Measurements from ENCODE around the gene TEC.
A peak's percentile ranks its signal among the peaks of the same experiment; 100 is the strongest.

TEC gene

DNA sequence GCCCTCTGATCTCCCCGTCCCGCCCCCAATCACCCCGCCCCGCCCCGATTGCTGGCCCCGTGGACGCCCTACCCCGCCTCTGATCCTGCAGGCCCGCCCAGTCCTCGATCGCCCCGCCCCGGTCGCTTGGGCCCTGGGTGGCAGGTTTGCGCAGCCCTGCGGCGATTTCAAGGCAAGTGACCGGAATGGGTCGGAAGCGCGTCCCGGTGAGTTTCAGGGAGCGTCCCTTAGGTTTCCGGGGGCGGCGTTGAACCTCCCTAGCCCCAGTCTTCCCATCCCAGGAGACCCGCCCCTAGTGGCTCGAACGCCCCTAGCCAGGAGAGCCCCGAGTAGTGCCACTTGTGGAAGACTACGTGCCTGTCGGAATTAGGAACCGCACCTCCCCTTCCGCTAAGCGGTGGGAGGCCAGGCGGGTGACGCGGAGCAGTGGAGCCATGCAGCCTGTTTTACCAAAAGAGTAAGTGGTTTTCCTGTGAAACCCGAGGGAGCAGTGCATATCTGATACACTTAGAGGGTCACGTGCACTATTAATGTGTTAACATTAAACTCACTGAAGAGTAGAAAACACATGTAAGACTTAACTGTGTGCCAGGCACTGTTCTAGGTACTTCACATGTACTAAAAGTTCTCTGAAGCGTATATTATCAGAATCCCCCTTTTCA lies 354 bp upstream of the TEC start:
- DNase-seq (ENCODE audit: low spot score): peak; percentile 96

DNA sequence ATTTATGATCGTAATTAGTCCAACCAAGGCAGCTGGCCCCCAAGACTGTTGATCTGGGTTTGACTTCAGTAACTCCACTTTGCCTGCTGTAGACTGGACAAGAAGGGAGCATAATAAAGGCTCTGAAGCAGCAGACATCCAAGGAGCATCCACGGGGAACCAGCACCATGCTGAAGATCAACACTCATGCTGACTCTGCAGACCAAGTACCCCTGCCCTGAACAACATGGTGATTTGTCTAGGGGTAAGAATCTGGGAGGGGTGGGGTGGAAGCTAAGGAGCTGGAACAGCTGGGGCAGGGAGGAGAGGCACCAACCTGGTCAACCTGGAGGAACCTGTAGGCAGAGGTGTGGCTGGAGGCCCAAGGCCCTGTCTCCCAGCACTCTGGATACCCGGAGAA lies 2.1 kb downstream of the TEC start:
- no peak for DNase-seq (ENCODE audit: low spot score)

DNA sequence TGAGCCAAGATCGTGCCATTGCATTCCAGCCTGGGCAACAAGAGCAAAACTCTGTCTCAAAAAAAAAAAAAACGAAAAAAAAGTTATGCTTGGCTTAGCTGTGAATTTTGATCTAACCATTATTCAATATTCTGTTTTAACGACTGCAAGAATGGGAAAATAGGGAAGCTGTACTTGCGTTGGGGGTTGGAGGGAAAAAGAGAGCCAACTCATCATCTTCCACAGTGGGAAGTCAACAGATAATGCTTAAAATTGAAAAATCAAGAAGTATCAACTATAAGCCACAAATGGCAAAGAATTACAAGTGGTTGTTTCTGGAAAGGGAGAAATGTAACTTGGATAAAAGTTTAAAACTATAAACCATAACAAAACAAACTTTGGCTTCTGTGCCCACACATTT lies 2.9 kb downstream of the TEC start:
- DNase-seq (ENCODE audit: low spot score): no peak

DNA sequence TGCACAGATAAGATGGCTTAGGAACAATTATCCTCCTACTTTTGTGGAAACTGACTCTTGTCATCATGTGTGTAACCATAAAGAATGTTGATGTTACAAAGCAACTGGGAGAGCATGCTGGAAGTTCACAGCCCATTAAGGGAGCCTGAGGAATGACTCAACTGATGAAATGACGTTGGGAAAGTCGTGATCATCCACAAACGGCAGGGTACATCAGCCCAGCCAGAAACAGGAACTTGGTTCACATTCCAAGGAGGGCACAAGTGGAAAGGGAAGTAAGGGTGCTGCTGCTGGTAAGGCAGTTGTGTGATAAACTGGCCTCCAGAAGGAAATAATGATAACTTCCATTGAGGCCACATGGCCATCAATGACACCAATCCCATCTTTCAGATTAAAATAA lies 6.7 kb downstream of the TEC start:
- peak; percentile 41 for DNase-seq (ENCODE audit: low spot score)

DNA sequence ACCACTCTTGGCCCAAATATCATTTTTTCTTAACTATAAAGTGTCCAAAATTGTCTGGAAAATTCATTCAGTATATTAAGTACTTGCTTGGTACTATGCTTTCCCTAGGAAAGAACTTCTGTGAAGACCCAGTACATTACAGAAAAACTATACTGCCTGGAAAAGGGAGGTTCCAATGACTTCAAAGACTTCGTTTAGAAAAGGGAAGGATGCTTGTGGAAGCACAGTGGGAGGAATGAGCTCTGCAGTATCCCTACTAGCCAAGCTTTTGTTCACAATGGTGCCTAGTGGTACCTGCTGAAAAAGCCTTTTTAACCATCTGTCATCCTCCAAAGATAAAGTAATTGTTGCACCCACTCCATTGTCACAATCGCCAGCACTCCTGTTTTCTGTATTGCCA lies 7.2 kb downstream of the TEC start:
- DNase-seq (ENCODE audit: low spot score): no peak

DNA sequence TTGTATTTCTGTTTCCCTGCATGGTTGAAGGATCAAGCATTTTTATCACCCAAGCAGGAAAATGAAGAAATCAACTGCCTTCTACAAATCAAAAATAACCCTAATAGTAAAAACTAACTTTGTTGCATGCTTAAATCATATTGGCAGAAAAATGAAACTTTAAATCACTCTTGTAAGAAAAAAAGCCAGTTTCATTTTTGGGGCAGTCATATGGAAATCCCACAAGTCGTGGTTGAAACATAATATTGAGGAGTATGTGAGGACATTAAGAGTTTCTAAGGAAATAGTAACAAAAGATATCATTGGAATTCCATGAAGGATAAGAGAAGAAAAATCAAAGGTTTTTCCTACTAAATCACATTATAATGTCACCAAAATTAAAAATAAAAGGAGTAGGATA lies 8.4 kb downstream of the TEC start:
- no peak for DNase-seq (ENCODE audit: low spot score)

DNA sequence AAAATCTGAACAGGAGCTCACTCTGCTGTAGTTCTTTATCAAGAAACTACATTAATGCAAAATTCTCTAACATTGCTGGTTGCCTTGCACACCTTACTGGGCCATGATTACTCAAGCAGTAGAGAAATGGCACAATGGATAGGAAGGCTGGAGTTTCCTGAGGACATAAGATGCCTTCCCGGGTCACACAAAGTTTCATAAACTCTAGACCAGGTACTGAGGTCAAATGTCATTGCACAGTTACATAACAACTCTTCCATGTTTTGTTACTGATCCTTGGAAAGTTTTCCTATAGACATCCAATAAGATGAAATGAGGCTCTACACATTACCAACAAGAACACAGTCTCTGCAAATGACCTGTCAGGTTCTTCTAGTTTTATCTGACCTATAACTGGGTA lies 9.9 kb downstream of the TEC start:
- no peak for DNase-seq (ENCODE audit: low spot score)

DNA sequence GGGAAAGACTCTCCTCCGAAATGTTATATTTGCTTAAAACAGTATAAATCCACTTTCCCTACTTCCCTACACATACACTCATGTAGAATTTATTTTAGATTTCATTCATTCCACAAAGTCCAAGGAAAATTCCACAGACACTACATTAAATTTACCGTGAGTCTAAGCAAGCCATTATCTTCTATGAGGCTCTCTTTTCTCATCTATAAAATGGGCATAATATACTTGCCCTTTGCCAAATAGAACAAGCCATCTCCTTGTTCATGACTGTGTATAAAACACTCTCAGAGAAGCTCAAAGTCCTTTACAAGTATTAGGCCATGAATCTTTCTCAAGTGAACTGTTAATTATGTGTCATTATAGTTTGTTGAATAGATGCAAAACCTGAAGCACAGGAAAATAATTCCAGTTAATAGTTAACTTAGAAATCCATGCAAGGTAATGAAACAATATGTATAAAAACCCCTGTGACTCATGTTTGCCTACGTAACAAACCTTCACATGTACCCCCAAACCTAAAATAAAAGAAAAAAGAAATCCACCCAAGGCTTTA lies 10.7 kb downstream of the TEC start:
- no peak for DNase-seq (ENCODE audit: low spot score)

DNA sequence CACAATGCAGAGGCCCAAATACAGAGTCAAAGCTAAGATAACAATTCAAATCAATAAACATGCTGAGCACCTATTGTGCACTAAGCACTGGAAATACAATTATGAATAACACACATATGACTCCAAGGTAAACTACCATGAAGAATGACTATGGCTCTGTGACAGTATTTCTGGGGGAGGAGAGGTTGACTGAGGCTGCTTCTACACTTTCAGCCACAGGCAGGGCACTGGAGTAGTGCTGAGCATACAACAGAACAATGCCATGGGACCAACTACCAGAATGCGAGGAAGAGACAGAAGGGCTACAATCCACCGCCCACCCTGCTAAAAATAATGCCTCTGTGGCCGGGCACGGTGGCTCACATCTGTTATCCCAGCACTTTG lies 13.7 kb downstream of the TEC start:
- no peak for DNase-seq (ENCODE audit: low spot score)

DNA sequence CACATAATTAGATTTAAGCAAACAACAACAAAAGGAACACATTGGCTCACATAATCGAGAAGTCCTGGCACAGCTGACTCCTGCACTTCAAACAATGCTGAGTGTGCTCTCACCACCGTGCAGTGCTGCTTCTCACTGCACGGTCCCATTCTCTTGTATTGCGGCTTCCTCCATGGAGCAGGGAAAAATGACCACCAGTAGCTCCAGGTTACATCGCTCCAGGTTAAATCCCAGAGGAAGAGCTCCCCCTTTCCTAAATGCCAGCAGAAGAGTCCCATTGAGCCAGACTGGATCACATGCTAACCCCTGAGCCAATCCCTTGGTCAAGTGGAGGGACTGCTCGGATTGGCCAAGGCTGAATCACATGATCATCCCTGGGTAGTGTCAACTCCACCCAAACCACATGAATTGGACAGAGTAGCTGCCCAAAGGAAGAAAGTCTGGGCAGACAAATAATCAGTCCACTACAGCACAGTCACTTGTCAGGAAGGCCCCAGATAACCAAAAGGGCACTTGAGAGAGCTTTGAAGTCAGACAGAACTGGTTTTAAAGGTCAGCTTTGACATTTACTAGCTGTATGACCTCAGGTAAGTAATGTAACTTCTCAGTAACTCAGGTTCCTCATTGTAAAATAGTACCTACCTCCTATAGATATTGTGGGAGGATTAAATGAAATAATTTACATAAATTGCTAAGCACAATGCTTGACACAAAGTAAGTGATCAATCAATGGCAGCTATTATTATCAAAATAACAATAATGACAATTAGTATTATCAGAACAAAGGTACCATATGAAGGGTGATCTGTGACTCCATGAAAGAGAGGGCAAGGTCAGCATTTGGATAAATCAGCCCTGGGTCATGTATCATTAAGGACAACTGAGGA lies 14.3 kb downstream of the TEC start:
- no peak for DNase-seq (ENCODE audit: low spot score)

DNA sequence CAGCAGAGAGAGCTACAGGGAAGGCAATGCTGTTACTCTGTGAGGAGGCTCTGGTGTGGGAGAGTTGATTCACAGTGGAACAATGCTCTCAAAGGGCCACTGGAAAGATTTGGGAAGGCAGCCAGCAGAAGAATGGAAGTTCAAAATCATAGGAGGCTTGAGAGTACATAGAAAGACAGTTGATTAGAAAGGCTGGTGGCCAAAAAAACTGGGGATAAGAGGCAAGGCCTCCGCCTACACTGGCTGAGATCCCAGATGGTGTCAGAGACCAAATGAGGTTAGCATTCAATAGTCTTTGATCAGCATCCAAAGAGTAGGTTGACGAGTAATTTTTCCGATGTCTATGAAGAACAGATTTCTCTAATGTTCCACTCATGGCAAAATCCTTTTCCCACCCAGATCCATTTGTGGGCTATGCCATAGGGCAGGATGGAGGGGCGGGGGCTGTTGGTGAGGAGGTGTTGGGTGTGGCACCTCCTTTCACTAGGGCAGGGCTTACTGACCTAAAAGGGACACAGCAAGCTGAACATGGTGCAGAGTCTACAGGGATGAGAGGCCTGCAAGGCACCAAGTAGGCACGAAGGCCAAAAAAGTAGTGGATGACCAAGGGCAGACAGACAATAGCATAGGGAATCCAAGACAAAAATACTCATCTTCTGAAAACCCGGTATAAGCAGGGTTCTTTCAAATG lies 15.1 kb downstream of the TEC start:
- DNase-seq (ENCODE audit: low spot score): peak; percentile 30

DNA sequence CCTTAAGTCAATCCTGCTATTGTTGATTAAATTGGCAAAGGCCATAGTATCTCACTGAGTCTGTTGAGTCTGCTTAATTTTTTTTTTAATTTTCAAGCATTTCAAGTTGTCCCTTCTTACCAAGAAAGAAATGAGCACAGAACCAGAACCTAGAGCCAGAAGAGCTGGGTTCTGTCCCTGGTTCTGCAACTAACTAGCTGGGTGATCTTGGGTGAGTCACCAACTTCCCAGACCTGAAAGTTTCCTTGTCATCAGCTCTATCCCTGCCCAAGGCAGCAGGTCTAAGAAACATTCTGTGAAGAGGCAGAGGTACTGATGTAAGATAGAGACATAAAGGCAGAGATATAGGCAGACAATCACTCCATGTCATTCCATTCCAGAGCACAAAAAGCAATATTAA lies 17.3 kb downstream of the TEC start:
- no peak for DNase-seq (ENCODE audit: low spot score)

DNA sequence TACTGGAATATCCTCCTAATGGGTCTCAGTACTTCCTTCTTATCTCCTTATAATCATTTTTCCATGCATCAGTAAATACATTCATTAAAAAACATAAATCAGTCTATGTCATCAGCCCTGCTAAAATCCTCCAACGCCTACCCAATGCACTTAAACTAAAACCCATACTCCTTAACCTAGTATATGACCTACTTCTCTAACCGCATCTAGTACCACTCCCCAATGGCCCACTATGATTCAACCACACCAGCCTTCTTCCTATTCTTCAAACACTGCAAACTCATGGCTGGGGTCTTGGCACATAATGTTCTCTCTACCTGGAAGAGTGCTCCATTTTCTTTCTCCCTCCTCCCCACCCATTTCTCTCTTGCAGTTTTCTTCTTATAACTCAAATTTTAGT lies 18.7 kb downstream of the TEC start:
- DNase-seq (ENCODE audit: low spot score): no peak

DNA sequence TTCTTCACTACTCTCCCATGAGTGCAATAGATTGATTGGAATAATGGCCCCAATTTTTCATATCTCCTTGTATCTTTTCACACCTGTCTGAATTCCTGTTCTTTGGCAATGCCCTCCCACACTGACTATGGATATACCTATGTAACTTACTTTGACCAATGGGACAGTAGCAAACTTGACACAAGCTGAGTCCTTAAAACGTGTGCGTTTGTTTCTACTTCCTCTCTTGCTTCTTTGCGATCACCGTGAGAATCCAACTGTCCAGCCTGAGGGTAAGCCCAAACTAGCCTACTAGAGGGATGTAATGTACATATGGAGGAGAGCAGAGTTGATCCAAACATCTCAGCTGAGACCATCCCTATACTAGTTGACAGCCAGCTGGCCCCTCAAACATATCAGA lies 19.3 kb downstream of the TEC start:
- DNase-seq (ENCODE audit: low spot score): no peak

DNA sequence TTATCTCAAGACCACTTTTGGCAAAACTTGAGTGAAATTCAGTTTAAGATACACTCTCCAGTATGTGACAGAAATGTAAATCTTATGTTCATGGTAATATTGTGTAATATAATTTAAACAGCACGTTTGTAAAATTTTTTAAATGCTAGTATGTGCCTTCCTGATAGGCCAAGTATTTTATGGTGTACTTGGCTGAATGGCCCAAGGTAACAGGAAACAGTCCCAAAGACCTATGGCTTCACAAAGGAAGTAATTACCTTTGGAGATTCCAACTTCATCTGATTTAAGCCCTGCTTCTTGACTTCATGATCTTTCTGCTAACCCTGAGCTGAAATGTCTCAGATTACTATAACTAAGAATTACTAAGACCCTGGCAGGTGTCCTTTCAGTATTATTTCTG lies 20.3 kb downstream of the TEC start:
- no peak for DNase-seq (ENCODE audit: low spot score)

DNA sequence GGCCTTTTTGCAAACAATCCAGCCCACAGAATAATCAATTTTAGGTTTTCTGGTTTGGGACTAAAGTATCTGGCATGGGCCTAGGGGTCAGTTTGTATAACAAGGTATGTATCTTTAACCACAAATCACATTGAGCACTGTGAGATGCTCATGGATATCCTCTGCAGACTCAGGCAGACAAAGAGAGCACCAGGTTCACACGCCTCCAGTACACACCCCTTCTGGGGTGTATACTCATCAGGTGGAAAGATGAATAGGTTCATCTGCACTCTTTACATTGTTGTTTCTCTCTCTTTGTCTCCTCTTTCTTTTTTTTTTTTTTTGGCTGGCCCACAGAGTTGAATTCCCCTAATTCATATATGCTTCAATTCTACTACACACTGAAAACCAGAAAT lies 21.1 kb downstream of the TEC start:
- DNase-seq (ENCODE audit: low spot score): no peak

DNA sequence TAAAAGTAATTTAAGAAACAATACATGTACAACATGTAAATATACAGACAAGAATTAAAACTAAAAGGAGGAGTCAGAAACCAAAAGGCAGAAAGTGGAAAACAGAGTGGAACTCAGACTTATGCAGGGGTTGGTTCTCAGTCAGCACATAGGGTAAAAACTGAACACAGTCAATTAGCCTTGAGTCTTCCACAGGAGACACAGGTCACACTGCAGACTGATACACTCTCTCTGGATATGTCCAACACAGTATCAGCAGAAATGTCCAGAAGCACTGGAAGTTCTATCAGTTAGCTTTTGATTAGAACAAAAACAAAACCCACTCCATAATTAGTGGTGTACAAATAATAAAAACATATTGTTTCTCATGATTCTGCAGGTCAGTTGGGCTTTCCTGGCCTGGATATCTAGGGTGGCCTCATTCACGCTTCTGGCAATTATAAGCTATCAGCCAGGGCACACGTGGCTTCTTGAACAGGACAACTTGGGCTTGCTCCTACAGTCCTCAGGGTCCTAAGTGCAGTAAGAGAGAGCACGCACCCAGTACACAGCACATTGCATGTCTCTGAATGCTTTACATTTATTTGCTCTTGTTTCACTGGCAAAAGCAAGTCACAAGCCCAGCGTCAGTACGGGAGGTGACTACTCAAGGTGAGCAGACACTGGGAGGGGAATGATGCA lies 21.6 kb downstream of the TEC start:
- no peak for DNase-seq (ENCODE audit: low spot score)

DNA sequence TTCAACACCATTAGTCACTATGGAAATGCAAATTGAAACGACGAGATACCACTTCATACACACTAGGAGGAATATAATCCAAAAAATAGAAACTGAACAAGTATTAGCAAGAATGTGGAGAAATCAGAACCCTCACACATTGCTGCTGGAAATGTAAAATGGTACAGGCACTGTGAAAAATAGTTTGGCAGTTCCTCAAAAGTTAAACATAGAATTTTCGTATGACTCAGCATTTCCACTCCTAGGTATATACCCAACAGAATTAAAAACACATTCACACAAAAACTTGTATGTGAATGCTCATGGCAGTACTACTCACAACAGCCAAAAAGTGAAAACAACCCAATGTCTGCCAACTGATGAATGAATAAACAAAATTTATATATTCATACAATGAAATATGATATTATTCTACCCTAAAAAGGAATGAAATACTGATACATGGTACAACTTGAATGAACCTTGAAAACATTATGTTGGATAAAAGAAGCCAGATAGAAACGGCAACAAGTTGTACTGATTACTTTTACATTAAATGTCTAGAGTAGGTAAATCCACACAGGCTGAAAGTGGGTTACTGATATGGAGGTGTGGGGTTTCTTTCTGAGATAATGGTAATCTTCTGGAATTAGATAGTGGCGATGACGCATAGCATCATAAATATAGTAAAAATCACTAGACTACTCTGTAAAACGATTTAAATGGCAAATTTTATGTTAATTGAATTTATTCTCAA lies 22.3 kb downstream of the TEC start:
- DNase-seq (ENCODE audit: low spot score): no peak

DNA sequence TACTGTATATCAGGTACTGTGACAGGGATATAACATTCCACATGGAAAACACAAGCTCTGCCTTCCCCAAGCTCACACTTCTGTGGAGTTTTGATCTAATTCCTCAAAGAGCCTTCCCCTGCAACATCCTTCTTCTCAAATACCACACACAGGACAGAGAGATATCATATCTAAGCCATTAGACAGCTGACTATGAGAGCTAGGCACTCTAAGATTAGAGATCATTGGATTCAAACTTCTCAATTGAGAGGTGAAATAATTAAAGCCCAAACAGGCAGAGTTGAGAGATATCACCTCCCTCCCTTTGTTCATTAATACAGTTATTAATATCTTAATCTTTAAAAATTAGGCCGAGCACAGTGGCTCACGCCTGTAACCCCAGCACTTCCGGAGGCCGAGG lies 25.0 kb downstream of the TEC start:
- no peak for DNase-seq (ENCODE audit: low spot score)

DNA sequence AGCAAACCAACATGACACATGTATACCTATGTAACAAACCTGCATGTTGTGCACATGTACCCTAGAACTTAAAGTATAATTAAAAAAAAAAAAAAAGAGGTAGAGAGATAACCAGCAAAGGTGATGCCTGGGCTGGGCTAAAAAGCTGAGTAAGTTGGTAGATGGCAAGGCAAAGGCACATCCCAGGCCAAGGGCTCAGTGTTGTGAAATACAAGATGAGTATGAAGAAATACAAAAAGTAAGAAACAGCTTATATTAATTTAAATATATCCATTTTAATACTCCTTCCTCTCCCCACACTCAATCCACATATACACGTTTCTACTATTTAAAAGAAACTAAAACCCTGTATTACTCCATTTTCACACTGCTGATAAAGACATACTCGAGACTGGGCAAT lies 25.8 kb downstream of the TEC start:
- no peak for DNase-seq (ENCODE audit: low spot score)

DNA sequence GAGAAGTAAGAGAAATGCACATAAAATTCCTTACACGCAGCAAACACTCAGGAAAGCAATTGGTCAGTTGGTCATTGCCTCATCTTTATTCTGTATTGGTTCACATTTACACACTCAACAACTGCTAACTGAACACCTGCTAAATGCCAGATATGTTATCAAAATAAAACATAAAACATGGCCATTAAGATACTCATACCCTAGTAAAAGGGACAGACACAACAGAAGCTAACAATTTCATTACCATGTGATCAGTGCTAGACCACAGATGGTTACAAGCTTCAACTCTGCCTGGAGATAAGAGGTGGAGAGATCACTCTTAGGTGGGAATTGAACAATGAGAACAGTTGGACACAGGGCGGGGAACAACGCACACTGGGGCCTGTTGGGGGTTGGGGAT lies 26.2 kb downstream of the TEC start:
- no peak for DNase-seq (ENCODE audit: low spot score)
